ENCODE results near the gene HSDL2. TPM values are rescaled to one million over a fixed set of nuclear protein-coding genes. Genes with fewer than 3 reads are reported as not detected.
"Not testable (repeated sequence)": the region's sequence is repeated elsewhere in the genome, so short reads cannot be mapped to it uniquely, and the experiment has no call there.

HSDL2 gene
- total and polyA plus RNA-seq, 2 experiments from 2014 or later: 43.8 to 46.4 TPM

- DNase-seq (ENCODE audit: low read depth in 1 of 2, low spot score in 1 of 2): no peak
- no peaks in the 10 kb centered on the region for H3K9me3 ChIP-seq (ENCODE audit: low read depth)
- peaks cover 33% of the 10 kb centered on the region for H3K36me3 ChIP-seq
- TF ChIP-seq CTCF (IDR thresholded peaks at IDR 0.05; ENCODE audit: low read depth, low read length): no peak
- no peaks in the 10 kb centered on the region for H3K4me1 ChIP-seq (ENCODE audit: low read depth)
- no peaks in the 10 kb centered on the region for H3K27me3 ChIP-seq
- no peak overlapping the region for H3K4me3 ChIP-seq
- H3K27ac ChIP-seq: no peak overlapping the region
Observed at GRCh38 chr9:112408275-112408674, 28.4 kb downstream of the HSDL2 start.

- Histone ChIP-seq H3K27ac (no peak overlapping the region), H3K27me3 (no peaks in the 10 kb centered on the region), H3K36me3 (peaks cover 33% of the 10 kb centered on the region), H3K4me1 (ENCODE audit: low read depth) (no peaks in the 10 kb centered on the region), H3K9me3 (ENCODE audit: low read depth) (no peaks in the 10 kb centered on the region), H3K4me3 (no peak overlapping the region)
- no peak for TF ChIP-seq CTCF (IDR thresholded peaks at IDR 0.05; ENCODE audit: low read depth, low read length)
- no peak for DNase-seq (ENCODE audit: low read depth in 1 of 2, low spot score in 1 of 2)
Observed at GRCh38 chr9:112408819-112409218, 28.9 kb downstream of the HSDL2 start.

- no peak overlapping the region for H3K4me3 ChIP-seq
Observed at GRCh38 chr9:112409758-112410157, 29.9 kb downstream of the HSDL2 start.

GRCh38 chr9:112411626-112412027, 31.7 kb downstream of the HSDL2 start:
- H3K4me1 ChIP-seq (ENCODE audit: low read depth): no peaks in the 10 kb centered on the region
- peaks cover 29% of the 10 kb centered on the region for H3K36me3 ChIP-seq
- H3K9me3 ChIP-seq (ENCODE audit: low read depth): no peaks in the 10 kb centered on the region
- no peak overlapping the region for H3K4me3 ChIP-seq
- H3K27ac ChIP-seq: no peak overlapping the region
- no peak for TF ChIP-seq CTCF (IDR thresholded peaks at IDR 0.05; ENCODE audit: low read depth, low read length)
- DNase-seq (ENCODE audit: low read depth in 1 of 2, low spot score in 1 of 2): no peak
- no peaks in the 10 kb centered on the region for H3K27me3 ChIP-seq

More at GRCh38 chr9:112409758-112410157, 29.9 kb downstream of the HSDL2 start:
- Histone ChIP-seq H3K27me3 (no peaks in the 10 kb centered on the region), H3K9me3 (ENCODE audit: low read depth) (no peaks in the 10 kb centered on the region), H3K27ac (no peak overlapping the region), H3K36me3 (peaks cover 33% of the 10 kb centered on the region), H3K4me1 (ENCODE audit: low read depth) (no peaks in the 10 kb centered on the region)
- DNase-seq (ENCODE audit: low read depth in 1 of 2, low spot score in 1 of 2): no peak
- TF ChIP-seq CTCF (IDR thresholded peaks at IDR 0.05; ENCODE audit: low read depth, low read length): no peak

- H3K36me3 ChIP-seq: peaks cover 17% of the 10 kb centered on the region
- H3K4me1 ChIP-seq (ENCODE audit: low read depth); H3K27me3 ChIP-seq; H3K4me3 ChIP-seq; DNase-seq (ENCODE audit: low read depth in 1 of 2, low spot score in 1 of 2); H3K27ac ChIP-seq; H3K9me3 ChIP-seq (ENCODE audit: low read depth): not testable (repeated sequence)
Observed at GRCh38 chr9:112413728-112414127, 33.8 kb downstream of the HSDL2 start.

- no peak for DNase-seq (ENCODE audit: low read depth in 1 of 2, low spot score in 1 of 2)
- H3K27ac ChIP-seq: no peak overlapping the region
- H3K36me3 ChIP-seq: peaks cover 7% of the 10 kb centered on the region
- TF ChIP-seq CTCF (IDR thresholded peaks at IDR 0.05; ENCODE audit: low read depth, low read length): no peak
- no peak overlapping the region for H3K4me3 ChIP-seq
- no peaks in the 10 kb centered on the region for H3K9me3 ChIP-seq (ENCODE audit: low read depth)
- H3K27me3 ChIP-seq: no peaks in the 10 kb centered on the region
- no peaks in the 10 kb centered on the region for H3K4me1 ChIP-seq (ENCODE audit: low read depth)
Observed at GRCh38 chr9:112420208-112420607, 40.3 kb downstream of the HSDL2 start.
